ENCODE measurements around the gene TOMM70. TPM values are rescaled to one million over a fixed set of nuclear protein-coding genes. Genes with fewer than 3 reads are reported as not detected.

TOMM70 gene
- total and polyA plus RNA-seq, 2 of the 8 experiments (the other 6 are each of a cell fraction or from before 2014, with no cell fraction given): 10.9 to 52.1 TPM

DNA sequence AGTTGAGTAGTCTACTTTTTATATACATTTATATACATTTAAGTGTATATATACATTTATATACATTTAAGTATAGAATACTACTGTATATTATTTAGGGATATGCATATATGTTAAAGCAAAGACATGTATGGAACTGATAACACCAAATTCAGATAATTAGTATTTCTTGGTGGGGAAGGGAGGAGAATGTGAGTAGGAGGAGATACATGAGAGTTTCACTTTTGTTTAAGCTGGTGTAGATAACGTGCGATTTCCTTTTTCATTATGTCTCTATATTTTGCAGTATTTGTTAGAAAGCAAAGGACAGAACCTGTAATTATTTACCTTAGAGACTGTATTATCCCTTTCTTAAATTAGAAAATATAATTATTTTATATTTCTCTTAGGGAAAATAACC lies 83.0 kb downstream of the TOMM70 start:
- Histone ChIP-seq H2BK15ac (ENCODE audit: low read length) (no peak overlapping the region), H3K56ac (replicated peaks; ENCODE audit: insufficient read length, low read depth, low read length) (no peak overlapping the region), H3K79me2 (ENCODE audit: control insufficient read depth in 1 of 2, insufficient read depth in 2 of 2, low read length in 2 of 2) (no peaks in the 10 kb centered on the region), H3K23ac (ENCODE audit: insufficient read length) (no peak overlapping the region), H2BK120ac (replicated peaks; ENCODE audit: low read depth, low read length) (no peak overlapping the region), H3K4ac (replicated peaks; ENCODE audit: insufficient read length, low read depth, low read length) (no peak overlapping the region), H3K9me3 (ENCODE audit: insufficient read depth in 2 of 2, low read depth in 1 of 2, low read length in 1 of 2) (no peaks in the 10 kb centered on the region), H2AFZ (ENCODE audit: low read length) (no peak overlapping the region), H3K27ac (ENCODE audit: low read depth, low read length) (no peak overlapping the region), H3K4me2 (ENCODE audit: insufficient read depth in 1 of 2, low read depth in 2 of 2, low read length in 2 of 2) (no peak overlapping the region), H2BK5ac (ENCODE audit: low read depth, low read length) (no peak overlapping the region), H3K14ac (ENCODE audit: insufficient read length) (no peak overlapping the region), H3K36me3 (ENCODE audit: control insufficient read depth in 2 of 4, insufficient read depth in 4 of 4, low read length in 3 of 4) (peaks cover 0 to 3% (median 0%) of the 10 kb centered on the region in 4 experiments; a peak in 1 of 8 replicates), H3K18ac (ENCODE audit: extremely low read depth, low read length) (no peak overlapping the region), H2BK12ac (ENCODE audit: low read depth, low read length) (no peak overlapping the region), H2BK20ac (ENCODE audit: low read length) (no peak overlapping the region), H4K5ac (ENCODE audit: insufficient read length, low read depth, low read length) (no peak overlapping the region), H4K8ac (ENCODE audit: extremely low read depth, insufficient read depth, low read length) (no peak overlapping the region), H4K20me1 (replicated peaks in 1 of 2; ENCODE audit: control insufficient read depth in 1 of 2, insufficient read depth in 2 of 2, low read length in 2 of 2) (no peaks in the 10 kb centered on the region), H4K91ac (replicated peaks; ENCODE audit: insufficient read length, low read length) (no peak overlapping the region), H3K79me1 (ENCODE audit: low read depth, low read length) (no peaks in the 10 kb centered on the region), H3K23me2 (ENCODE audit: low read depth, low read length) (no peaks in the 10 kb centered on the region), H3K4me3 (ENCODE audit: extremely low read depth in 1 of 4, insufficient read depth in 2 of 4, low read depth in 3 of 4, low read length in 4 of 4) (no peak overlapping the region), H3K4me1 (replicated peaks in 1 of 4; ENCODE audit: control insufficient read depth in 3 of 4, insufficient read depth in 4 of 4, low read length in 3 of 4) (no peaks in the 10 kb centered on the region), H3K9ac (replicated peaks in 1 of 4; ENCODE audit: extremely low read depth in 1 of 4, low read depth in 3 of 4, low read length in 3 of 4) (no peak overlapping the region), H3K27me3 (replicated peaks in 1 of 4; ENCODE audit: control insufficient read depth in 3 of 4, extremely low read depth in 1 of 4, insufficient read depth in 3 of 4, low read length in 3 of 4) (no peaks in the 10 kb centered on the region), H2AK5ac (ENCODE audit: low read depth, low read length) (no peak overlapping the region)
- ChIA-PET POLR2A (ENCODE audit: partially characterized antibody) (no interaction called here), CTCF (ENCODE audit: partially characterized antibody) (interaction anchor here (1.1 to 1.6 kb wide), 4 partner anchors 25 to 274 kb away, joined by 3 to 6 read pairs (median 4); partner anchors contain the start of gene LNP1)
- WGBS, 2 experiments (ENCODE audit: extremely low coverage in 1 of 2, insufficient coverage in 1 of 2, insufficient read length in 1 of 2, insufficient replicate concordance in 2 of 2, low coverage in 1 of 2, low lambda C conversion rate in 2 of 2, missing lambda C conversion rate in 1 of 2): 98% methylated on average over 2 of the region's 2 CpGs; no CpG with 5 or more reads in 1 of the 2 experiments
- FAIRE-seq: no peak
- DNase-seq (ENCODE audit: low read depth in 1 of 2, low spot score in 2 of 2): no peak
- TF ChIP-seq RNF2 (IDR thresholded peaks at IDR 0.05; ENCODE audit: borderline replicate concordance, low read depth, low read length, missing control alignments, poor library complexity, severe bottlenecking) (no peak), SAP30 (IDR thresholded peaks at IDR 0.05; ENCODE audit: insufficient read depth, insufficient replicate concordance, low read length) (no peak), GTF2F1 (IDR thresholded peaks at IDR 0.05; ENCODE audit: borderline replicate concordance, low read depth, low read length) (no peak), CREB1 (IDR thresholded peaks at IDR 0.05) (no peak), CTBP2 (IDR thresholded peaks at IDR 0.05; ENCODE audit: borderline replicate concordance, insufficient read depth, insufficient read length, low read length) (no peak), TBP (IDR thresholded peaks at IDR 0.05; ENCODE audit: low read depth, low read length) (no peak), HDAC6 (IDR thresholded peaks at IDR 0.05; ENCODE audit: low read depth, low read length) (no peak), JUND (IDR thresholded peaks at IDR 0.05; ENCODE audit: low read length) (no peak), CEBPB (IDR thresholded peaks at IDR 0.05; ENCODE audit: low read depth, low read length) (no peak), BACH1 (IDR thresholded peaks at IDR 0.05; ENCODE audit: low read length) (no peak), TAF1 (IDR thresholded peaks at IDR 0.05; ENCODE audit: low read depth, low read length) (no peak)
- TF ChIP-seq, protein P1, sequence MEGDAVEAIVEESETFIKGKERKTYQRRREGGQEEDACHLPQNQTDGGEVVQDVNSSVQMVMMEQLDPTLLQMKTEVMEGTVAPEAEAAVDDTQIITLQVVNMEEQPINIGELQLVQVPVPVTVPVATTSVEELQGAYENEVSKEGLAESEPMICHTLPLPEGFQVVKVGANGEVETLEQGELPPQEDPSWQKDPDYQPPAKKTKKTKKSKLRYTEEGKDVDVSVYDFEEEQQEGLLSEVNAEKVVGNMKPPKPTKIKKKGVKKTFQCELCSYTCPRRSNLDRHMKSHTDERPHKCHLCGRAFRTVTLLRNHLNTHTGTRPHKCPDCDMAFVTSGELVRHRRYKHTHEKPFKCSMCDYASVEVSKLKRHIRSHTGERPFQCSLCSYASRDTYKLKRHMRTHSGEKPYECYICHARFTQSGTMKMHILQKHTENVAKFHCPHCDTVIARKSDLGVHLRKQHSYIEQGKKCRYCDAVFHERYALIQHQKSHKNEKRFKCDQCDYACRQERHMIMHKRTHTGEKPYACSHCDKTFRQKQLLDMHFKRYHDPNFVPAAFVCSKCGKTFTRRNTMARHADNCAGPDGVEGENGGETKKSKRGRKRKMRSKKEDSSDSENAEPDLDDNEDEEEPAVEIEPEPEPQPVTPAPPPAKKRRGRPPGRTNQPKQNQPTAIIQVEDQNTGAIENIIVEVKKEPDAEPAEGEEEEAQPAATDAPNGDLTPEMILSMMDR (IDR thresholded peaks at IDR 0.05; ENCODE audit: control extremely low read depth in 1 of 3, insufficient read depth in 1 of 3, low read depth in 1 of 3, low read length in 3 of 3): no peak

All from H1 (cell line).